Activated gamma-delta T cell (primary cell): ENCODE measurements around the gene DDX23.

Experiments
- DNase-seq: peaks from one replicate; lab custom pipeline; 2025; lab: John Stamatoyannopoulos, UW

Gene DDX23

GRCh38 chr12:48823281-48823680, 28.7 kb downstream of the DDX23 start:
- DNase-seq: no peak

DNA sequence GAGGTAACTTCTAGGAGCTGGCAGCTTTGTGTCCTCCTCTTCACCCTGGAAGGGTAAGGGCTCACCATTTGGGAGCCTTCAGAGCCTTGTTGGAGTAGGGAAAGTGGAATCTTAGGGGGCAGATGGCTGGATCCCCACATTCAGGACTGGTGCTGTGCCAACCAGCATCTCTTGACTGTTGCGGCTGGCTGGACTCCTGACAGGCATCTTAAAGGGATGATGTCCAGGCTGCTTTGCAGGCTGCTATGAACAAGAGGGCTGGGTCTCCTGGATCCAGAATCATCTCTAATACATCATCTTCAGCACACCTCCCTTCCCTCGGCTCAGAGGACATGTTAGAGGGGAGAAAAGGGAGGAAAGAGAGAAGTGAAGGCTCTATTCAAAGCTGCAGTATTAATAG, 29.3 kb downstream of the DDX23 start:
- DNase-seq: no peak

DNA sequence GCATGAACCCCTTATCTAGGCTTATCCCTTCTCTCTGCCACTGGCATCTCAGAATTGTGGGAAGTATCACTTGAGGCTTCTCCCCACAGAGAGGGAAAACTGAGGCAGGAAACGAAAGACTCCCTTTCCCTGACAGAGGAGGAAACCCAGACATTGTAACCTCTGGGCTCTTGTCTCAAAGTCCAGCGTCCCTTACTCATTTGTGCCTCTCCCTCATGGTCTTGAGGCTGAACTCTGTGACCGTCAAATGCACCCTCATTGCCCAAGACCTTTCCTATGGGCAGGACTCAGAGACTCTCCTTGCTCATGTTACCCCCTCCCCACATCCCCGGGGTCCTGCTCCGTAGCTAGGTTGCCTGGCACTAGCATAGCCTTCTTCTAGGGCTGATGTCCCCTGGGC, 29.8 kb downstream of the DDX23 start:
- no peak for DNase-seq

DNA sequence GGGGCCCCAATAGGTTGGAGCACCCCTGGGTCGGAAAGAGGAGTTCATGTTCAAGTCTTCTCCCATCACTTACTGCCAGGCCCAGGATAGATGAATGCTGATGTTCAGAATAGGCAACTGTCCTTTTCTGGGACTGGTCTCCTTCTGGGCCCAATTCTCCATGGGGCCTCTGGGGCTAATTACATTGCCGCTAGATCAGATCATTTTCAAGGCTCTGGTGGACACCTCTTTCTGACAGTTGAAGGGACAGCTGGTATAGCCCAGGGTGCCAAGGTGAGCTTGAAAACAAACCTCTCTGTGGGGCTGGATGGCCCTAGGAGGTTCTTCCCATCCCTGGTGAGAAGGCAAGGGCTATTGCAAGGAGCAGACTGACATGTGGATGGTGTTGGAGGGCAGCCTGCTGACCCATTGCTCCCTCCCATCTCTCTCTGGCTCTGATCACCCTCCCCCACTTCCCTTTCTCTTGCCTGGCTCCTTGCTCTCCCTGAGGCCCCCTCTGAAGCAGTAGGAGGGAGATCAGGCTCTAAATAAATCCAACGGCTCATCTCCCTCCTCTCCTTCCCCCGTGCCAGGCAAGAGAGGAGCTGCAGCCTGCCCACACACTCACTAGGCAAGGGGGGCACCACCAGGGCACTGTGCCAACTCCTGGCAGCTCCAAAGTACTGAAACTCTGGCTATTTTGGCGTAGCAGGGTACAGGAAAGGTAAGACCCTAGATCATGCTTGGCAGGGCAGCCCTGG, 31.8 kb downstream of the DDX23 start:
- DNase-seq: no peak

- DNase-seq: no peak
These were observed 33.0 kb downstream of the DDX23 start for GRCh38 chr12:48818831-48819590.

- peak; percentile 63 for DNase-seq
These were observed 33.8 kb downstream of the DDX23 start, which contains the start of gene CACNB3 for GRCh38 chr12:48817873-48818830. CACNB3 (plus strand) TSS chr12:48818496; CDS start chr12:48818930, 434 bp downstream.

- DNase-seq: no peak
These were observed 35.7 kb downstream of the DDX23 start for GRCh38 chr12:48816143-48816854.

DNA sequence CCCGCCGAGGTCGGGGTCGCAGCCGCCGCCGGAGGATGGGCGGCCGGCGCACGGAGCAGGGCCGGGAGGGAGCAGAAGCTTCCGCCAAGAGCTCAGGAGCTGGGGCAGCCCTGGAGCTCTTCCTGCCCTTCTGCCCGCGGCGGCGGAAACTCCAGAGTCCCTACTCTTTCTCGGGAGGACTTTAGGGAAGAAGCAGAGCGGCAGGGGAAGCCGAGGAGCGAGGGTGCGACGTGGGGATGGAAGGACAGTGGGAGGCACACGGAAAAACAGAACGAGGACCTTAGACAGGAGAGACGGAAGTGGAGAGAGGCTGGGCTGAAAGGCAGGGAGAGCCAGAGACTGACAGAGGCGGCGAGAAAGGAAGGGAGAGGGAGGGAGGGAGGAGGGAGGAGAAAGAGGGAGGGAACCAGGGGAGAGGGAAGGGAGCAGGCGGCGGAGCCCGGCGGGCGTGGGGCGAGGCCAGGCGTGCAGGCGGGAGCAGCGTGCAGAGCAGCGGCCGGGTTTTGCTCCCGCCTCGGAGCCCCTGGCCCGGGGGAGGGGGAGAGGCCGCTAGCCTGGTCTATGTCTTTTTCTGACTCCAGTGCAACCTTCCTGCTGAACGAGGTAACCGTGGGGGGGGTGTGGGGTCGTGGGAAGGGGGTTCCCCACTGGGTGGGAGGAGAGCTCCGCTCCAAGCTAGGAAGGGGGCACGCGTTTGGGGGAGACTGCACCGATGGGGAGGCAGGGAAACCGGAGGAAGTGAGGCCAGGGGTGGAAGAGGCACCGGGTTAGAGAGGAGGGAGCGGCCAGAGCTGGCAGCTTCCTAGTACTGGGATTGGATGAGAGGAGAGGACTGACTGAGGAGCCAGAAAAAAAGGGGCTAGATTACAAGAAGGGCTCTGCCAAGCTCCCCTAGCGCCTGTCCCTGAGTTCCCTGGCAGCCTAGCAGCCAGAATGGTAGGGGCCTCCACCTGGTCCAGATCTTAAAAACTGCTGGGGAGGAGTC, 36.5 kb downstream of the DDX23 start:
- no peak for DNase-seq

GRCh38 chr12:48814262-48815125, 37.5 kb downstream of the DDX23 start:
- DNase-seq: peak; percentile 59

GRCh38 chr12:48813465-48814261, 38.3 kb downstream of the DDX23 start:
- DNase-seq: no peak

DNA sequence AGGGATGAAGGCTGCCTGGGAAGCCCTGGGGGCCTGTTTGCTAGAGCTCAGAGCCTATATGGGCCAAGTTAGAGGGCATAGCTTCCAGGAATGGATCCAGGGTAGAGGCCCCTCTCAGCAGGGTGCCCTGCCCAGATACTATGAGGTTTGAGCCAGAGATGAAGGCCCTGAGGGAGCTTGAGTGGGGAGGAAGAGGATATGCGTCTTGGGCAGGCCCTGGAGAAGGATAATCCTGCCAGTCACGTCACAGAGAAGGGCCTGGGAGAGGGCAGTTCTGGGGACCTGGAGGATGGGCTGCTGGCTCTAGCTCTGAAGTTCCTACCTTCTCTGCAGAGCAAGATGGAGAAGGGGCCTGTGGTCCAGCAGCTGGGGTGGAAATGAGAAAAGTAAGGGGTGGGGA, 39.6 kb downstream of the DDX23 start:
- no peak for DNase-seq

DNA sequence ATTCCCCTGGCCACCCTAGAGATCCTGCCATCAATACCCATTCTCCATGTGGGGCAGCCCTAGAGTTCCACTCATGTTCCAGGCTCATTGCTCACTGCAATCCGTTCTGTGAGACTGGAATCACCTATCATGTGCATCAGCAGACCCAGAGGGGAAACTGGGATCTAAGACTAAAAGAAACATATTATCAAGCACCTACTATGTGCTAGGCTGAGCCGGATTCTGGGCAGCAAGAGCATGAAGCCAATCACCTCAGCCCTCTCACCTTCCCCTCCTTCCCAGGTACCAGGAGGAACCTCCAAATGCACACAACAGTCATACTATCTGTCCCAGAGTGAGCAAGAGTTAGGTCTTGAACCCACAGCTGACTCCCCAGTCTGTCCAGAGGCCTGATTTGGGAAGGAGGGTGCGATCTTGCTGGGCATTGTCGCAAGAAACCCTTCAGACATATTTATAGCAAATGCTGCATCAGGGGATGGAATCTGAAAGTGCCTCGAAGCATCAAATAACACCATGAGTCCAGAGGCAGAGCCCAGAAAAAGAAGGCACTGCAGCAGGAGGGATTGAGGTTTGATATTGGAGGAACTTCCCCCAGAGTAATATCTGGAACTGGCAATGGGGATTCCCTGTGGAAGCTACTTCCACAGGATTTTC, 40.4 kb downstream of the DDX23 start:
- DNase-seq: no peak

DNA sequence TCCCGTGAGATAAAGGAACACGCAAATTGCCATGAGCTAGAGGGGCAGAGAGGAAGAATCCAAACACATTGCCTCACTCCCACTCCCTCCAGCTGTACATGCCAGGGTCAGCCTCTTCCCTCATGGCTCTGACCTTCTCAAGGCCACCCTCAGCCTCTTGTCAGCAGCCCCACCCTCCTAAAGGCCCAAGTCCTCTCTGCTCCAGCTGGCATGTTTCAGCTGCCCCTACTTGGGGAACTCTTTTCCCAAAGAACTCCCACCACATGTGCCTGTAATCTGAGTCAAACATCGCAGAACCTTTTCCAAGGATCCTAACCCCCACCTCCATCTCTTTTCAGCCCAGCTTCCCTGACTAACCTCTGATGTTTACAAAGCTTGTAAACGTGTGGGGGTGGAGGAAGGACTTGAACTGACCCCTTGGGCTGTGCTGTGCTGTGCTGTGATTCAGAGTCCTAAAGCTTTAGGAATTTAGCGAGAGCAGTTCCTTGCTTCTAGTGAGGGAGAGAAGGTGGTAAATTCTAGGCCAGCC, 41.0 kb downstream of the DDX23 start:
- DNase-seq: no peak

- DNase-seq: no peak
These were observed 44.0 kb downstream of the DDX23 start for GRCh38 chr12:48807981-48808380.

DNA sequence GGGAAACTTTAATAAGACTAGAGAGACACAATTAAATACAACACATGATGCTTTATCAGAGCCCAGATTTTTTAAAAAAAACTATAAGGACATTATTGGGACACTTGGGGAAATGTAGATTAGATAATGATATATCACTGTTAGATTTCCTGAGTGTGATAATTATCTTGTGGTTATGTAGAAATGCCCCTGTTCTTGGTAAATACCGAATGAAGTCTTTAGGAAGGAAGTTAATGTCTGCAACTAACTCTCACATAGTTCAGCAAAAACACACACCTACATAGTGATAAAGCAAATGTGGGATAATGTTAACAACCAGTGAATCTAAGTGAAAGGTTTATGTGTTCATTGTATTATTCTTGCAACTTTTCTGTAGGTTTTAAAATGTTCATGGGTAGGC, 48.3 kb downstream of the DDX23 start:
- no peak for DNase-seq

- DNase-seq: no peak
These were observed 51.0 kb downstream of the DDX23 start for GRCh38 chr12:48800971-48801370.

DNA sequence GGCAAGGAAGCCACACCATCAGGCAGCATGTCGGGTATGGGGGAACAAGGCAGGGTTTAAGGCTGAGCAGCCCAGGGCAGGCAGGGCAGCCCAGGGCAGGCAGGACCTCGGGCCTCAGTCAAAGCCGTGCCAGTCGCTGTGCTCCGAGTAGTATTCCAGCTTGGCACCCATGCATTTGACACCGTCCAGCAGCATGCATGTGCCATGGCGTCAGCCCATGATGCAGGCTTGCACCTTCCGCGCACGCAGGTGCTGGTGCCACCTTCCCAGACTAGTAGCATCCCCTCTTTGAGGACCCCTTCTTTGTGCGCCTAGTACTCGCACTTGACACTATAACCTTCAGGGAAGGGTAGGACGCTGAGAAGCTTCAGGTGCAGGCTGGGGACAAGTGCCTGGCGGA, 51.5 kb downstream of the DDX23 start:
- no peak for DNase-seq

- DNase-seq: no peak
These were observed 55.0 kb downstream of the DDX23 start for GRCh38 chr12:48796976-48797375.
